K562 (cell line): Measurements from ENCODE around the gene MAMDC2.
"Not testable (repeated sequence)": the region's sequence is repeated elsewhere in the genome, so short reads cannot be mapped to it uniquely, and the experiment has no call there.

ENCODE experiments used
- GABPA ChIP-seq: fragments of 200-800 bp; sonication (Bioruptor generic); conservative IDR thresholded peaks from 2 replicates; pipeline ENCODE4 v1.6.1; 2016; ENCODE audit warnings: low read depth, missing genetic modification characterization, missing compliant biosample characterization
- PHF21A ChIP-seq: fragments of 450-650 bp; IDR thresholded peaks from 2 replicates; pipeline ENCODE4 v1.6.1; 2017; ENCODE audit warnings: low read depth, borderline replicate concordance
- ZNF12 ChIP-seq: sonication (generic); formaldehyde crosslinking; IDR thresholded peaks from 2 replicates; pipeline ENCODE4 v1.4.0; 2020; ENCODE audit warnings: mild to moderate bottlenecking, missing genetic modification reagents
- ZNF696 ChIP-seq: fragments of 250-450 bp; sonication (Bioruptor Pico); conservative IDR thresholded peaks from 2 replicates; pipeline ENCODE4 v1.4.0; 2020; ENCODE audit warnings: mild to moderate bottlenecking, moderate library complexity
- TF ChIP-seq, protein P1 (sequence below): sonication (generic); formaldehyde crosslinking; IDR thresholded peaks from 2 replicates; pipeline ENCODE4 v1.8.1; 2022; ENCODE audit warnings: missing genetic modification reagents
- TF ChIP-seq, protein P2 (sequence below), 3 experiments: fragments of 200-800 bp in 1 of 3; sonication (Bioruptor generic) in 1 of 3; sonication (generic) in 1 of 3; formaldehyde crosslinking in 1 of 3; IDR thresholded peaks; 2 replicates each; pipeline versions ENCODE4 v1.6.1 to v1.8.0; 2016 to 2022; ENCODE audit warnings: mild to moderate bottlenecking in 2 of 3, missing compliant biosample characterization in 2 of 3, missing genetic modification characterization in 2 of 3, missing genetic modification reagents in 1 of 3

- not testable (repeated sequence) for TF ChIP-seq GABPA (tag); ZNF696; ZNF12 (CRISPR knock-in tag); PHF21A
- TF ChIP-seq, protein P1, sequence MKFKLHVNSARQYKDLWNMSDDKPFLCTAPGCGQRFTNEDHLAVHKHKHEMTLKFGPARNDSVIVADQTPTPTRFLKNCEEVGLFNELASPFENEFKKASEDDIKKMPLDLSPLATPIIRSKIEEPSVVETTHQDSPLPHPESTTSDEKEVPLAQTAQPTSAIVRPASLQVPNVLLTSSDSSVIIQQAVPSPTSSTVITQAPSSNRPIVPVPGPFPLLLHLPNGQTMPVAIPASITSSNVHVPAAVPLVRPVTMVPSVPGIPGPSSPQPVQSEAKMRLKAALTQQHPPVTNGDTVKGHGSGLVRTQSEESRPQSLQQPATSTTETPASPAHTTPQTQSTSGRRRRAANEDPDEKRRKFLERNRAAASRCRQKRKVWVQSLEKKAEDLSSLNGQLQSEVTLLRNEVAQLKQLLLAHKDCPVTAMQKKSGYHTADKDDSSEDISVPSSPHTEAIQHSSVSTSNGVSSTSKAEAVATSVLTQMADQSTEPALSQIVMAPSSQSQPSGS (CRISPR knock-in tag): not testable (repeated sequence)
- TF ChIP-seq, protein P2, sequence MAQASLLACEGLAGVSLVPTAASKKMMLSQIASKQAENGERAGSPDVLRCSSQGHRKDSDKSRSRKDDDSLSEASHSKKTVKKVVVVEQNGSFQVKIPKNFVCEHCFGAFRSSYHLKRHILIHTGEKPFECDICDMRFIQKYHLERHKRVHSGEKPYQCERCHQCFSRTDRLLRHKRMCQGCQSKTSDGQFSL (CRISPR knock-in tag; IDR thresholded peaks at IDR 0.05): not testable (repeated sequence)
- TF ChIP-seq, protein P2 (tag; IDR thresholded peaks at IDR 0.05): not testable (repeated sequence)
Measured at GRCh38 chr9:70038171-70038621, 5.5 kb upstream of the MAMDC2 start.
